SU-DHL-6 (cell line): ENCODE data around the gene RHOH.

Experiments used
- H2AFZ ChIP-seq: fragments of 200-600 bp; sonication (generic); 2 replicates; pipeline ENCODE4 v1.6.1; 2014; ENCODE audit warnings: low read depth, mild to moderate bottlenecking, moderate library complexity, mixed read lengths, antibody characterized with exemption, low read length; ENCODE audit not compliant: severe bottlenecking
- H3F3A ChIP-seq: fragments of 200-600 bp; shearing (Covaris generic); 2 replicates; pipeline ENCODE4 v1.6.0; 2016; ENCODE audit warnings: antibody characterized with exemption, mild to moderate bottlenecking; ENCODE audit not compliant: insufficient read depth
- H3K27ac ChIP-seq: fragments of 200-600 bp; sonication (generic); 2 replicates; pipeline ENCODE4 v1.5.1; 2016; ENCODE audit warnings: low read depth, mild to moderate bottlenecking, low read length, moderate library complexity, mixed read lengths
- H3K27me3 ChIP-seq: fragments of 200-600 bp; sonication (generic), shearing (Covaris generic); 2 replicates; pipeline ENCODE4 v1.6.0; 2014; ENCODE audit warnings: mild to moderate bottlenecking, low read length
- H3K36me3 ChIP-seq: fragments of 200-600 bp; sonication (generic); 2 replicates; pipeline ENCODE4 v1.6.1; 2014; ENCODE audit warnings: mild to moderate bottlenecking, low read length, mixed read lengths
- H3K4me2 ChIP-seq: fragments of 300-600, 200-600 bp; shearing (Covaris generic), sonication (generic); 2 replicates; pipeline ENCODE4 v1.6.0; 2014; ENCODE audit warnings: low read length, low read depth, mild to moderate bottlenecking; ENCODE audit not compliant: poor library complexity, severe bottlenecking
- H3K4me3 ChIP-seq: fragments of 200-600 bp; sonication (generic); 2 replicates; pipeline ENCODE4 v1.5.1; 2014; ENCODE audit warnings: antibody characterized with exemption, low read length, mild to moderate bottlenecking, mixed read lengths; ENCODE audit not compliant: insufficient read depth, poor library complexity, severe bottlenecking
- H3K79me2 ChIP-seq: fragments of 200-600 bp; sonication (generic); 2 replicates; pipeline ENCODE4 v1.6.1; 2014; ENCODE audit warnings: mild to moderate bottlenecking, low read length, moderate library complexity; ENCODE audit not compliant: insufficient read depth
- H3K9ac ChIP-seq: fragments of 200-600 bp; sonication (generic); 2 replicates; pipeline ENCODE4 v1.7.0; 2014; ENCODE audit warnings: mild to moderate bottlenecking, low read length
- H3K9me2 ChIP-seq: fragments of 200-600 bp; sonication (generic); replicated peaks from 2 replicates; pipeline ENCODE4 v1.6.1; 2014; ENCODE audit warnings: low read length; ENCODE audit not compliant: insufficient read depth
- H3K9me3 ChIP-seq: fragments of 200-600 bp; sonication (generic); 2 replicates; pipeline ENCODE4 v1.6.1; 2014; ENCODE audit warnings: low read length, mixed read lengths; ENCODE audit not compliant: insufficient read depth
- H4K20me1 ChIP-seq: fragments of 200-600 bp; sonication (generic); 2 replicates; pipeline ENCODE4 v1.6.1; 2014; ENCODE audit warnings: low read depth, mild to moderate bottlenecking, antibody characterized with exemption, low read length, moderate library complexity, mixed read lengths
- EZH2phosphoT487 ChIP-seq: fragments of 200-600 bp; sonication (generic), shearing (Covaris generic); conservative IDR thresholded peaks from 2 replicates; pipeline ENCODE4 v1.6.1; 2018; ENCODE audit warnings: mild to moderate bottlenecking, antibody characterized with exemption, low read length, moderate library complexity, mixed read lengths
- TF ChIP-seq, protein P1 (sequence below): fragments of 200-600 bp; sonication (generic); IDR thresholded peaks from one replicate; pipeline ENCODE4 v1.5.1; 2017; ENCODE audit warnings: antibody characterized with exemption, mild to moderate bottlenecking, low read length, moderate library complexity; ENCODE audit not compliant: insufficient read depth, poor library complexity, severe bottlenecking

The RHOH gene

DNA sequence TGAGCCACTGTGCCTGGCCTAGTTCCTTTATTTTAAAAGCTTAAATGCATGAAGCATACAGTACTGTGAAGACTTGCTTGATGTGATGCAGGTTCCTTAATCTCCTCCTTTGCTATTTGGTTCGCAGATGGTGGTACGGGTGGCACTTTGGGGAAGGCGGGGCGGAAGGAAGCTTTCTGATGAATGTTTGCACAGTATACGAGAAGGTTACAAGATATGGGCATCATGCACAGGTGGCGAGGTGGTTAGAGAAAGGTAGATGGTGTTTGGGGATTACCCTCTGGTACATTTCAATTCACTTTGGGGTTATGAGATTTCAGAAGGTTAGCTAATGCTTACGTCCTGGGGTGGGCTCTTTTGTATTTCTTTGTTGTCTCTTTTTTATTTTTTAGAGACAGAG, 17.2 kb downstream of the RHOH start:
- peak overlapping the region; percentile 98 for H3K4me2 ChIP-seq
- H3K79me2 ChIP-seq, result peaks cover 100% of the 10 kb centered on the region
- peaks cover 19% of the 10 kb centered on the region for H3K36me3 ChIP-seq

DNA sequence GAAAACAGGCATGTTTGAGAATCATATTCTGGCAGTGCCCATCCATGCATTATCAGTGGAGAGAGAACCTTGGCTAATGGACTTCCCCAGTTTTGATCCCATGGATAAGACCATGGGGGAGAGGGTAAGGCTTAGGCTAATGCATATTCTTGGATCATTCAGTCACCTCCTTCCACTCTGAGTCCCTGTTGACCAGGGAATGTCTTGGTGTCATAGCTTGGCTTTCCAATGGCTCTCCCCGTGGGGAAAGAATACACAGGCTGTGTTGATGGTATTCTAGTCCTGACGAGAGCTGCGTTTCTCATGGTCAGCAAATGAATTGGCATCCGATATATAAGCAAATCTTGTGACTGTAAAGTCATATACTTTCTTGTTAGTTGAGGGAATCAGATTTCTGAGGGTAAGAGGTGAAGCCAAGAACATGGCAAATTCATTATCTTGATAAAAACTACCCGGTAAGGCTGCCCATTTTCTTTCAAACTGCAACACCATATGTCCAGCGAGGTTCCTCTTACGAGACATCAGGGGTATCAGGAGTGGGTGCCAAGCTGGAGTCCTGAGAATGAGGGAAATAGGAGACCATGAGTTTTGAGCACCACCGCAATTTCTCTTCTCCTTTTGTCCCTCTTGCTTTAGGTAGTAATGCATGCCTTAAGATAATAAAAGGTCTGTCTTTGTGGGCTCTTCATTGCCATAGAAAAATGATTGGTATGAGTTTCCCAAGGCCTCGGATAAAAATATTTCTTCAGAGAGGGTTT, 18.0 kb downstream of the RHOH start:
- H3K79me2 ChIP-seq, result peaks cover 100% of the 10 kb centered on the region
- TF ChIP-seq, protein P1, sequence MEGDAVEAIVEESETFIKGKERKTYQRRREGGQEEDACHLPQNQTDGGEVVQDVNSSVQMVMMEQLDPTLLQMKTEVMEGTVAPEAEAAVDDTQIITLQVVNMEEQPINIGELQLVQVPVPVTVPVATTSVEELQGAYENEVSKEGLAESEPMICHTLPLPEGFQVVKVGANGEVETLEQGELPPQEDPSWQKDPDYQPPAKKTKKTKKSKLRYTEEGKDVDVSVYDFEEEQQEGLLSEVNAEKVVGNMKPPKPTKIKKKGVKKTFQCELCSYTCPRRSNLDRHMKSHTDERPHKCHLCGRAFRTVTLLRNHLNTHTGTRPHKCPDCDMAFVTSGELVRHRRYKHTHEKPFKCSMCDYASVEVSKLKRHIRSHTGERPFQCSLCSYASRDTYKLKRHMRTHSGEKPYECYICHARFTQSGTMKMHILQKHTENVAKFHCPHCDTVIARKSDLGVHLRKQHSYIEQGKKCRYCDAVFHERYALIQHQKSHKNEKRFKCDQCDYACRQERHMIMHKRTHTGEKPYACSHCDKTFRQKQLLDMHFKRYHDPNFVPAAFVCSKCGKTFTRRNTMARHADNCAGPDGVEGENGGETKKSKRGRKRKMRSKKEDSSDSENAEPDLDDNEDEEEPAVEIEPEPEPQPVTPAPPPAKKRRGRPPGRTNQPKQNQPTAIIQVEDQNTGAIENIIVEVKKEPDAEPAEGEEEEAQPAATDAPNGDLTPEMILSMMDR, result no peak
- no peak for TF ChIP-seq EZH2phosphoT487

More for the DNA sequence above, 17.2 kb downstream of the RHOH start:
- peaks cover 42% of the 10 kb centered on the region for H3F3A ChIP-seq
- no peaks in the 10 kb centered on the region for H3K9me2 ChIP-seq
- H3K27me3 ChIP-seq, result no peaks in the 10 kb centered on the region
- H4K20me1 ChIP-seq, result peaks cover 11% of the 10 kb centered on the region; the same call in 1 of the 2 replicates
- H3K27ac ChIP-seq, result peak overlapping the region; percentile 99
- H3K4me3 ChIP-seq, result no peak overlapping the region
- H2AFZ ChIP-seq, result no peak overlapping the region
- peak overlapping the region; percentile 5; the same call in 1 of the 2 replicates for H3K9ac ChIP-seq
- no peak for TF ChIP-seq EZH2phosphoT487
- TF ChIP-seq, protein P1, result no peak
- H3K9me3 ChIP-seq, result no peaks in the 10 kb centered on the region

GRCh38 chr4:40216622-40217366, 20.0 kb downstream of the RHOH start:
- Histone ChIP-seq H3K9me3 (no peaks in the 10 kb centered on the region), H3K27me3 (no peaks in the 10 kb centered on the region), H2AFZ (no peak overlapping the region), H3K9me2 (no peaks in the 10 kb centered on the region), H4K20me1 (peaks cover 11% of the 10 kb centered on the region; the same call in 1 of the 2 replicates), H3K4me3 (no peak overlapping the region), H3K79me2 (peaks cover 100% of the 10 kb centered on the region), H3K9ac (no peak overlapping the region), H3K27ac (peak overlapping the region; percentile 27; the same call in 1 of the 2 replicates), H3F3A (peaks cover 57% of the 10 kb centered on the region), H3K4me2 (peak overlapping the region; percentile 14), H3K36me3 (peaks cover 26% of the 10 kb centered on the region)
- TF ChIP-seq EZH2phosphoT487, result no peak
- TF ChIP-seq, protein P1, result no peak

More for the DNA sequence above, 18.0 kb downstream of the RHOH start:
- Histone ChIP-seq H4K20me1 (peaks cover 11% of the 10 kb centered on the region; the same call in 1 of the 2 replicates), H3K4me2 (peak overlapping the region; percentile 98), H3K9me3 (no peaks in the 10 kb centered on the region), H3F3A (peaks cover 44% of the 10 kb centered on the region), H3K27ac (peak overlapping the region; percentile 99), H3K4me3 (no peak overlapping the region), H3K27me3 (no peaks in the 10 kb centered on the region), H3K9ac (no peak overlapping the region), H2AFZ (no peak overlapping the region), H3K9me2 (no peaks in the 10 kb centered on the region), H3K36me3 (peaks cover 19% of the 10 kb centered on the region)
